PFSK-1 (cell line): ENCODE results near the gene GGTLC1.

Experiments
- FOXP2 ChIP-seq: optimal IDR thresholded peaks from 2 replicates; pipeline ENCODE3; 2011; ENCODE audit warnings: borderline replicate concordance, control low read depth, inconsistent platforms; ENCODE audit not compliant: insufficient read depth; ENCODE audit errors: extremely low read length, extremely low read depth
- POLR2AphosphoS5 ChIP-seq: IDR thresholded peaks from 2 replicates; pipeline ENCODE4 v1.6.1; 2012; ENCODE audit warnings: low read depth, mild to moderate bottlenecking, control low read depth, low read length, moderate library complexity
- REST ChIP-seq, 2 experiments: IDR thresholded peaks; 2 replicates each; pipeline versions ENCODE4 v1.6.1 to v1.8.0; 2011 to 2012; ENCODE audit warnings: low read depth in 2 of 2, low read length in 2 of 2, control low read depth in 1 of 2, inconsistent platforms in 1 of 2, mild to moderate bottlenecking in 1 of 2, moderate library complexity in 1 of 2; ENCODE audit not compliant: insufficient read depth in 1 of 2
- SIN3A ChIP-seq: IDR thresholded peaks from 2 replicates; pipeline ENCODE4 v1.6.1; 2012; ENCODE audit warnings: mild to moderate bottlenecking, low read length, moderate library complexity, borderline replicate concordance; ENCODE audit not compliant: insufficient read depth
- TAF1 ChIP-seq: IDR thresholded peaks from 2 replicates; pipeline ENCODE4 v1.6.1; 2012; ENCODE audit warnings: low read length, control low read depth, borderline replicate concordance; ENCODE audit not compliant: insufficient read depth

GRCh38 chr20:24006626-24007025, 18.0 kb upstream of the GGTLC1 start:
- TF ChIP-seq REST (IDR thresholded peaks at IDR 0.05; ENCODE audit: insufficient read depth in 1 of 2, low read depth in 2 of 2, low read length in 2 of 2) (no peak), TAF1 (no peak), POLR2AphosphoS5 (no peak), SIN3A (no peak), FOXP2 (no peak)
